T-cell (primary cell): Measurements from ENCODE around the gene RPL5. TPM values are rescaled to one million over a fixed set of nuclear protein-coding genes. Genes with fewer than 3 reads are reported as not detected.

Experiments
- ATAC-seq, 4 experiments: fragments of 200-7000 bp in 3 of 4; fragments of 150-1000 bp in 1 of 4; cut with Tn5 transposase; replicated peaks in 1 of 4; 1 replicate in 3 of 4; 2 replicates in 1 of 4; pipeline ENCODE4 v1.10.0; 2021; ENCODE audit warnings: moderate library complexity in 3 of 4, mild to moderate bottlenecking in 2 of 4, moderate number of reproducible peaks in 1 of 4
- CTCF ChIA-PET, 2 donors: fragments of 300-600 bp; sonication (Branson Sonifier 250); formaldehyde crosslinking; loops; one replicate each; lab custom pipeline; 2022; ENCODE audit warnings: antibody characterized with exemption in 2 of 2; lab: Charles Lee
- POLR2A ChIA-PET, 2 donors: fragments of 300-600 bp; sonication (Branson Sonifier 250); formaldehyde crosslinking; loops; one replicate each; lab custom pipeline; 2022; ENCODE audit warnings: antibody characterized with exemption in 2 of 2; lab: Charles Lee
- DNase-seq, 35 experiments: peaks; one replicate each; pipeline versions ENCODE4 v3.0.0 to v3.0.0-alpha.2; 2013 to 2023
- H3K27ac ChIP-seq: one replicate; pipeline ENCODE4 v1.5.1; 2013; ENCODE audit warnings: low read length
- H3K27me3 ChIP-seq, 2 experiments: replicated peaks in 1 of 2; 1 replicate in 1 of 2; 2 replicates in 1 of 2; pipeline versions ENCODE4 v1.6.1 to v1.7.0; 2013; ENCODE audit warnings: low read length in 1 of 2, mixed read lengths in 1 of 2; ENCODE audit not compliant: control insufficient read depth in 2 of 2, insufficient read depth in 2 of 2; ENCODE audit errors: extremely low read depth in 1 of 2
- H3K36me3 ChIP-seq, 2 donors: 1 replicate in 1 of 2; 2 replicates in 1 of 2; pipeline versions ENCODE4 v1.6.1 to v1.7.0; 2013; ENCODE audit warnings: low read length in 1 of 2; ENCODE audit not compliant: control insufficient read depth in 2 of 2, insufficient read depth in 1 of 2; ENCODE audit errors: extremely low read depth in 1 of 2
- H3K4me1 ChIP-seq, 2 experiments: 1 replicate in 1 of 2; 2 replicates in 1 of 2; pipeline versions ENCODE4 v1.6.1 to v1.7.0; 2013; ENCODE audit warnings: low read length in 2 of 2, mixed read lengths in 1 of 2; ENCODE audit not compliant: insufficient read depth in 2 of 2, control insufficient read depth in 1 of 2; ENCODE audit errors: extremely low read depth in 1 of 2
- H3K4me3 ChIP-seq, 2 donors: 1 replicate in 1 of 2; 2 replicates in 1 of 2; pipeline versions ENCODE4 v1.5.1 to v1.7.0; 2013; ENCODE audit warnings: mild to moderate bottlenecking in 2 of 2, low read length in 1 of 2, moderate library complexity in 1 of 2; ENCODE audit not compliant: control insufficient read depth in 1 of 2; ENCODE audit errors: extremely low read depth in 1 of 2
- H3K9me3 ChIP-seq: 2 replicates; pipeline ENCODE4 v1.7.0; 2013
- H3K27ac Mint-ChIP-seq, 2 donors: one replicate each; pipeline ENCODE4 v1.8.0; 2020 to 2021; ENCODE audit warnings: mild to moderate bottlenecking in 2 of 2, mixed read lengths in 2 of 2
- H3K27me3 Mint-ChIP-seq, 2 donors: one replicate each; pipeline ENCODE4 v1.8.0; 2021 to 2022; ENCODE audit warnings: mixed read lengths in 2 of 2
- H3K36me3 Mint-ChIP-seq: one replicate; pipeline ENCODE4 v1.8.0; 2021; ENCODE audit warnings: mixed read lengths
- H3K4me1 Mint-ChIP-seq, 3 donors: one replicate each; pipeline ENCODE4 v1.8.0; 2020 to 2022; ENCODE audit warnings: mixed read lengths in 3 of 3, mild to moderate bottlenecking in 1 of 3
- H3K4me3 Mint-ChIP-seq, 3 donors: one replicate each; pipeline ENCODE4 v1.8.0; 2020 to 2022; ENCODE audit warnings: mild to moderate bottlenecking in 3 of 3, mixed read lengths in 3 of 3, moderate library complexity in 3 of 3
- H3K9me3 Mint-ChIP-seq, 3 donors: one replicate each; pipeline ENCODE4 v1.8.0; 2020 to 2022; ENCODE audit warnings: mixed read lengths in 3 of 3
- WGBS: methylation state at CpG from one replicate; pipeline ENCODE4 v1.1.5; 2013; ENCODE audit warnings: missing lambda C conversion rate; ENCODE audit not compliant: insufficient coverage; 5-methylcytosine and 5-hydroxymethylcytosine counted together
- total RNA-seq, 35 experiments: library from RNA in 6 of 35; stranded (reverse) in 6 of 35; fragments of 120-200 nt in 1 of 35; gene quantifications; one replicate each; pipeline versions ENCODE4 v1.2.1 to v1.2.4 and lab custom pipeline; 2013 to 2026

Gene RPL5
- total RNA-seq, 5 donors from 2014 or later (not counting 1 experiment from before 2014, with no cell fraction given): 1,327 to 1,558 (median 1,433) TPM

DNA sequence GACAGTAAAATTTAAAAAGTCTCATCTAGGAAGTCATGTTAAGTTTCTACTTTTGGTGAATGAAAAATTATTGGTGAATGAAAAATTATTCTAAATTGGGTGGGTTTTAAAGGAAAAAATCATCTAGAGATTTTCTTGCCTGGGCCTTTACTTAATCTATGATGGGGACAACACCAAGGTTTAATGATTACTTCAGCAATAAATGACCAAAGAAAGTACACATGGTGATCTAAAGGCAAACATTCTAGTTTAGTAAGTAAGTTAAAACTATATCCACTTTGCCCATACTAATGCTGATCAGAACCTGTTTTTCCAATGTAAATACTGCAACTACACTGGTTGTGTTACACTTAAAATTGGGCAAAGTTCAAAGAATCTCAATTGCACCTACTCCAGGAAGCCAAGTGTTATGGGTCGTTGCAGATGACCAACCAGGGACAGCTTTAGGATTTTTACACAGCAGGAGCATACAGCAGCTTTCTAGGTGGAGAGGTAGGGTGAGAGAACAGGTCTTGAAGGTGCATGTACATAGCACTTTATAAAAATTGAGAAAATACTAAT is 14.6 kb upstream of the RPL5 start:
- ChIA-PET CTCF (interaction anchor here (0.6 to 4.2 kb wide), 7 partner anchors 23 to 1681 kb away, joined by 3 to 28 read pairs (median 4); no protein-coding TSS in a partner anchor), POLR2A (interaction anchor here in 1 of 2 donors (0.7 kb wide), 1 partner anchor 26 kb away, joined by 4 read pairs; no protein-coding TSS in a partner anchor)
- no CpG with 5 or more reads among the region's 1 CpG for WGBS
- Mint-ChIP-seq H3K36me3 (no peaks in the 10 kb centered on the region), H3K27ac (no peak overlapping the region), H3K4me1 (no peaks in the 10 kb centered on the region), H3K27me3 (peaks cover 4 to 9% of the 10 kb centered on the region in 2 donors), H3K4me3 (no peak overlapping the region), H3K9me3 (no peaks in the 10 kb centered on the region)
- Histone ChIP-seq H3K36me3 (no peaks in the 10 kb centered on the region), H3K27ac (no peak overlapping the region), H3K9me3 (no peaks in the 10 kb centered on the region), H3K4me3 (no peak overlapping the region), H3K4me1 (no peaks in the 10 kb centered on the region), H3K27me3 (no peaks in the 10 kb centered on the region)
- DNase-seq: no peak
- ATAC-seq: no peak

DNA sequence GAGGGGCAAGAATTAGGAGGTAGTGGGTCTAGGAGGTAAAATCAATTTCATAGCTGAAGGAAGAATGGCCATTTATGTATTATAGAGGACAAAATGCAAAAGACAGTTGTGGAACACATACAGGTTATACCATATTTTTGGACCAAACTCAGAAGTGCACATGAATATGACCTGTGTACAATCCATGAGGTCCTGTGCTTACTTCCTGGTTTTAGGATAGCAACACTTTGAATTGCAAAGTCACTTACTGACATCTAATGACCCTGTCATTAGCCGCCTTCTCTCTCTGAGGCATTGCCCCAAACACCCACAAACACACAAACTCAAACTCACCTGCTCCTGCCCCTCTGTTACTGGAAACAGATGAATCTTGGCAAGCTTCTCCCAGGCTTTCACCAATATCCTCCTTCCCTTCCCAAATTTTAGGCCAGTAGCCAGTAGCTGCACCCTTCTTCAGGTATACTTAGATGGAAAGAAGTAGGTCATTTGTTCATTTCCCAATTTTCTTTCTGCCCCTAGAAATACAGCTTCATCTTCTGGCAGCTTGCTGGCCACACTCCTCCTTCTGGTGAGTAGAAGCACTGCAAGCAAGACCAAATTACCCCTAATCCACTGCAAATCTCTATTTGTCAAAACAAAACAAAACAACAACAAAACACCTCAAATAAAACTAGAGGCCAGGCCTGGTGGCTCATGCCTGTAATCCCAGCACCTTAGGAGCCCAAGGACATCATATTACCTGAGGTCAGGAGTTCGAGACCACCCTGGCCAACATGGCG is 13.7 kb upstream of the RPL5 start:
- H3K27me3 Mint-ChIP-seq: peaks cover 4 to 9% of the 10 kb centered on the region in 2 donors
- no peaks in the 10 kb centered on the region for H3K9me3 Mint-ChIP-seq
- DNase-seq: peak in 10 of 35 experiments; percentile 1 to 53 (median 9)
- H3K4me3 Mint-ChIP-seq: no peak overlapping the region
- H3K36me3 ChIP-seq: no peaks in the 10 kb centered on the region
- no peaks in the 10 kb centered on the region for H3K4me1 Mint-ChIP-seq
- peak in 1 of 4 experiments; percentile 54 for ATAC-seq
- CTCF ChIA-PET: interaction anchor here (0.6 to 4.2 kb wide), 12 partner anchors 10 to 821 kb away, joined by 3 to 28 read pairs (median 6); partner anchors contain the start of gene RPL5 (in 1 of the 2)
- POLR2A ChIA-PET: interaction anchor here (0.5 to 0.7 kb wide), 3 partner anchors 14 to 1004 kb away, joined by 3 to 7 read pairs (median 3); partner anchors contain the start of gene RPL5 (in 1 of the 2)
- no peaks in the 10 kb centered on the region for H3K9me3 ChIP-seq
- no peaks in the 10 kb centered on the region for H3K4me1 ChIP-seq
- WGBS: 100% methylated on average over 1 of the region's 3 CpGs
- H3K27ac Mint-ChIP-seq: no peak overlapping the region
- H3K36me3 Mint-ChIP-seq: no peaks in the 10 kb centered on the region
- no peak overlapping the region for H3K4me3 ChIP-seq
- peaks cover 0 to 4% of the 10 kb centered on the region in 2 experiments for H3K27me3 ChIP-seq
- no peak overlapping the region for H3K27ac ChIP-seq

DNA sequence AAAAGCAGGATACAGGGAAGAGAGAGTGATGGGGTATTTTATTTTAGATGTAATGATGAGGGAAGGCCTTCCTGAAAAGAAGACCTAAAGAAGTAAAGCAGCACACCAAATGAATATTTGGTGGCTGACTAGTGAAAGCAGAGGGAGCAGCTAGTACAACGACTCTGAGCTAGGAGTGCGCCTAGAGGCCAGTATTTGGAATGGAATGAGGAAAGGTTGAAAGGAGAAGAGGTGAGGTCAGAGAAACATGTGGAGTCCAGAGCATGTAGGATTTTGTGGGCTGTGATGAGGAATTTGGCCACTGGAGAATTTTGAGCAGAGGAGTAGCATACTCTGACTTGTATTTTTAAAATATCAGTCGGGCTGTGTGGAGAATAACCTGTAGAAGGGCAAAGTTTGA is 11.8 kb upstream of the RPL5 start:
- H3K4me3 ChIP-seq: no peak overlapping the region
- ATAC-seq: no peak
- H3K36me3 Mint-ChIP-seq: no peaks in the 10 kb centered on the region
- no peaks in the 10 kb centered on the region for H3K4me1 Mint-ChIP-seq
- ChIA-PET POLR2A (no interaction called here), CTCF (interaction anchor here (0.5 to 4.2 kb wide), 3 partner anchors 35 to 508 kb away, joined by 3 to 28 read pairs (median 3); partner anchors contain the start of gene EVI5 (in 1 of the 2))
- no peaks in the 10 kb centered on the region for H3K9me3 ChIP-seq
- no peaks in the 10 kb centered on the region for H3K4me1 ChIP-seq
- H3K27me3 ChIP-seq: peaks cover 0 to 5% of the 10 kb centered on the region in 2 experiments
- no peak overlapping the region for H3K27ac ChIP-seq
- 75% methylated on average over 3 of the region's 3 CpGs for WGBS
- no peak for DNase-seq
- H3K27me3 Mint-ChIP-seq: peaks cover 4 to 9% of the 10 kb centered on the region in 2 donors
- no peaks in the 10 kb centered on the region for H3K36me3 ChIP-seq
- no peak overlapping the region for H3K4me3 Mint-ChIP-seq
- H3K27ac Mint-ChIP-seq: no peak overlapping the region
- no peaks in the 10 kb centered on the region for H3K9me3 Mint-ChIP-seq

DNA sequence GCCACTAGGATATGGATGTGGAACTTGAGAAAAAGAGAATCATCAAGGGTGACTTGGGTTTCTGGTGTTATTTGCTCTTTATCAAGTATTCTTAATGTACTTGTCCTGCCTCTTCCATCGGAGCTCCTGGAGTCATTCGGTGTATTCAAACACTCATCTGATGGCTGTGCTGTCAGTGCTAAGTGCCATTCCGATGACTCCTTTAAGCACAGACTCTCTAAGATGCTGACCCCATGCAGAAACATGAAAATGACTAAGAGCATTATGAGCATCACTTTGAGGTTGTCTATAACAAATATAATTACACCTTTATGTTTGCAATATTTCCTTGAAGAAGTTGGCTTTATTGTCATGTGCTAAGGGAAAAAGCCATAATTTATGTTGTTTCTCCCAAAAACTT is 11.3 kb upstream of the RPL5 start:
- ATAC-seq: no peak
- WGBS: 94% methylated on average over 2 of the region's 3 CpGs
- DNase-seq: no peak
- Mint-ChIP-seq H3K27ac (no peak overlapping the region), H3K27me3 (peaks cover 4 to 9% of the 10 kb centered on the region in 2 donors), H3K36me3 (no peaks in the 10 kb centered on the region), H3K4me1 (no peaks in the 10 kb centered on the region), H3K9me3 (no peaks in the 10 kb centered on the region), H3K4me3 (no peak overlapping the region)
- Histone ChIP-seq H3K27me3 (peaks cover 0 to 5% of the 10 kb centered on the region in 2 experiments), H3K27ac (no peak overlapping the region), H3K4me1 (no peaks in the 10 kb centered on the region), H3K9me3 (no peaks in the 10 kb centered on the region), H3K4me3 (no peak overlapping the region), H3K36me3 (no peaks in the 10 kb centered on the region)
- ChIA-PET POLR2A (no interaction called here), CTCF (interaction anchor here in 1 of 2 donors (0.6 kb wide), 1 partner anchor 508 kb away, joined by 3 read pairs; no protein-coding TSS in a partner anchor)

DNA sequence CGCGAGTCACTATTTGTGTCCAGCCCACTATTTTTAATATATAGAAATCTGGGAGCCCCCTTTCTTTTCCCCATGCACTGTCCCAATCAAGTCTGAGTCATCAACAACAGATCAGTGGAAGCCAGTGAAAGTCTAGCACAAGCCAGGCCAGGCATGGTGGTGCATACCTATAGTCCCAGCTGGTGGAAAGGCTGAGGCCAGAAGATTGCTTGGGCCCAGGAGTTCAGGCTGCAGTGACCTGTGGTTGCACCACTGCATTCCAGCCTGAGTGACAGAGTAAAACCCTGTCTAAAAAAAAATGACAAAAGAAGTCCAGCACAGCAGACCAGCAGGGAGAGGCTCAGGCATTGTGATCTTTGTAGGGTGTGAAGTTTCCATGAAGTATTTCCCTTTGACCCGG is 9.0 kb upstream of the RPL5 start:
- peaks cover 0 to 5% of the 10 kb centered on the region in 2 experiments for H3K27me3 ChIP-seq
- no CpG with 5 or more reads among the region's 3 CpGs for WGBS
- CTCF ChIA-PET: no interaction called here

DNA sequence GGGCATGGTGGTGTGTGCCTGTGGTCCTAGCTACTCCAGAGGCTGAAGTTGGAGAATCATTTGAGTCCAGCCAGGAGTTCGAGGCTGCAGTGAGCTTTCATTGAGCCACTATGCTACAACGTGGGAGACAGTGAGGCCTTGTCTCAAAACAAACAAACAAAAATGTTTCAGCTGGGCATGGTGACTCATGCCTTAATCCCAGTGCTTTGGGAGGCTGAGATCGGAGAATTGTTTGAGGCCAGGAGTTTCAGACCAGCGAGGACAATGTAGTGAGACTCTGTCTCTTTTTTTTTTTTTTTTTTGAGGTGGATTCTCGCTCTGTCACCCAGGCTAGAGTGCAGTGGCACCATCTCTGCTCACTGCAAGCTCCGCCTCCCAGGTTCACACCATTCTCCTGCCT is 5.0 kb upstream of the RPL5 start:
- no CpG with 5 or more reads among the region's 6 CpGs for WGBS
- H3K4me1 ChIP-seq: peaks cover 0 to 4% of the 10 kb centered on the region in 2 experiments
- peaks cover 0 to 5% of the 10 kb centered on the region in 2 experiments for H3K27me3 ChIP-seq
- no peak overlapping the region for H3K27ac ChIP-seq
- ChIA-PET POLR2A (no interaction called here), CTCF (interaction anchor here in 1 of 2 donors (0.6 kb wide), 1 partner anchor 12 kb away, joined by 8 read pairs; no protein-coding TSS in a partner anchor)
- Mint-ChIP-seq H3K9me3 (no peaks in the 10 kb centered on the region), H3K27me3 (no peaks in the 10 kb centered on the region), H3K27ac (no peak overlapping the region), H3K4me3 (no peak overlapping the region), H3K4me1 (peaks cover 0 to 4% (median 2%) of the 10 kb centered on the region in 3 donors), H3K36me3 (peaks cover under 1% of the 10 kb centered on the region)
- H3K9me3 ChIP-seq: no peaks in the 10 kb centered on the region
- DNase-seq: no peak
- no peak overlapping the region for H3K4me3 ChIP-seq
- no peak for ATAC-seq
- H3K36me3 ChIP-seq: no peaks in the 10 kb centered on the region

More for the DNA sequence above, 9.0 kb upstream of the RPL5 start:
- Histone ChIP-seq H3K36me3 (no peaks in the 10 kb centered on the region), H3K27ac (no peak overlapping the region), H3K9me3 (no peaks in the 10 kb centered on the region), H3K4me1 (no peaks in the 10 kb centered on the region), H3K4me3 (no peak overlapping the region)
- H3K27ac Mint-ChIP-seq: no peak overlapping the region
- H3K4me1 Mint-ChIP-seq: no peaks in the 10 kb centered on the region
- POLR2A ChIA-PET: no interaction called here
- peaks cover 0 to 4% of the 10 kb centered on the region in 2 donors for H3K27me3 Mint-ChIP-seq
- no peaks in the 10 kb centered on the region for H3K9me3 Mint-ChIP-seq
- no peaks in the 10 kb centered on the region for H3K36me3 Mint-ChIP-seq
- DNase-seq (no peak), ATAC-seq (no peak)
- no peak overlapping the region for H3K4me3 Mint-ChIP-seq
